ENCODE results near the gene RNF168.
"Not testable (repeated sequence)": the region's sequence is repeated elsewhere in the genome, so short reads cannot be mapped to it uniquely, and the experiment has no call there.

DNA sequence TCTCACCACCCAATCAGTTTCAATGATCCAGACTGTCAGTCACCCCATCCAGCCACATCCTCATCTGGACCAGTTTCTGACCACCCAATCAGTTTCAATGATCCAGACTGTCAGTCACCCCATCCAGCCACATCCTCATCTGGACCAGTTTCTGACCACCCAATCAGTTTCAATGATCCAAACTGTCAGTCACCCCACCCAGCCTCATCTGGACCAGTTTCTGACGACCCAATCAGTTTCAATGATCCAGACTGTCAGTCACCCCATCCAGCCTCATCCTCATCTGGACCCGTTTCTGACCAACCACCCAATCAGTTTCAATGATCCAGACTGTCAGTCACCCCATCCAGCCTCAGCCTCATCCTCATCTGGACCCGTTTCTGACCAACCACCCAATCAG lies 33.4 kb downstream of the RNF168 start:
- TF ChIP-seq, protein P1, sequence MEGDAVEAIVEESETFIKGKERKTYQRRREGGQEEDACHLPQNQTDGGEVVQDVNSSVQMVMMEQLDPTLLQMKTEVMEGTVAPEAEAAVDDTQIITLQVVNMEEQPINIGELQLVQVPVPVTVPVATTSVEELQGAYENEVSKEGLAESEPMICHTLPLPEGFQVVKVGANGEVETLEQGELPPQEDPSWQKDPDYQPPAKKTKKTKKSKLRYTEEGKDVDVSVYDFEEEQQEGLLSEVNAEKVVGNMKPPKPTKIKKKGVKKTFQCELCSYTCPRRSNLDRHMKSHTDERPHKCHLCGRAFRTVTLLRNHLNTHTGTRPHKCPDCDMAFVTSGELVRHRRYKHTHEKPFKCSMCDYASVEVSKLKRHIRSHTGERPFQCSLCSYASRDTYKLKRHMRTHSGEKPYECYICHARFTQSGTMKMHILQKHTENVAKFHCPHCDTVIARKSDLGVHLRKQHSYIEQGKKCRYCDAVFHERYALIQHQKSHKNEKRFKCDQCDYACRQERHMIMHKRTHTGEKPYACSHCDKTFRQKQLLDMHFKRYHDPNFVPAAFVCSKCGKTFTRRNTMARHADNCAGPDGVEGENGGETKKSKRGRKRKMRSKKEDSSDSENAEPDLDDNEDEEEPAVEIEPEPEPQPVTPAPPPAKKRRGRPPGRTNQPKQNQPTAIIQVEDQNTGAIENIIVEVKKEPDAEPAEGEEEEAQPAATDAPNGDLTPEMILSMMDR (IDR thresholded peaks at IDR 0.05), result not testable (repeated sequence)
- TF ChIP-seq EZH2 (IDR thresholded peaks at IDR 0.05), result not testable (repeated sequence)
